LNCAP (cell line): ENCODE data around the gene HDAC11.

Experiments
- TF ChIP-seq, protein P1 (sequence below): fragments of 450-650 bp; IDR thresholded peaks from 2 replicates; pipeline ENCODE4 v1.5.1; 2017; ENCODE audit warnings: mild to moderate bottlenecking

The HDAC11 gene

DNA sequence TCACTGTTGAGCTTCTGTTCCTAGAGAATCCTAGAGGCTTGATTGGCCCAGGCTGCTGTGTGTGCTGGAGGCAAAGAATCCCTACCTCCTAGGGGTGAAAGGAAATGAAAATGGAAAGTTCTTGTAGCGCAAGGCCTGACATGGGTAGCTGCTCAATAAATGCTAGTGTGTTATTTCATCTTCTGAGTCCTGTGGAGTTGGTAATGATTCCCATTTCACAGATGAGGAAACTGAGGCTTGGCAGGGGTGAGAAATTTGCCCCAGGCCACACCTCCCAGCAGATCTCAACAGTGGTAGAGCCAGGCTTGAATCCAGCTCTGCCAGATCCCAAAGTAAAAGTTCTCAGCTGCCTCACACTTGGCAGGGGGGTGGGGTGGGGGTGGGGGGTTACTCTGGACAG is 26.1 kb downstream of the HDAC11 start:
- TF ChIP-seq, protein P1, sequence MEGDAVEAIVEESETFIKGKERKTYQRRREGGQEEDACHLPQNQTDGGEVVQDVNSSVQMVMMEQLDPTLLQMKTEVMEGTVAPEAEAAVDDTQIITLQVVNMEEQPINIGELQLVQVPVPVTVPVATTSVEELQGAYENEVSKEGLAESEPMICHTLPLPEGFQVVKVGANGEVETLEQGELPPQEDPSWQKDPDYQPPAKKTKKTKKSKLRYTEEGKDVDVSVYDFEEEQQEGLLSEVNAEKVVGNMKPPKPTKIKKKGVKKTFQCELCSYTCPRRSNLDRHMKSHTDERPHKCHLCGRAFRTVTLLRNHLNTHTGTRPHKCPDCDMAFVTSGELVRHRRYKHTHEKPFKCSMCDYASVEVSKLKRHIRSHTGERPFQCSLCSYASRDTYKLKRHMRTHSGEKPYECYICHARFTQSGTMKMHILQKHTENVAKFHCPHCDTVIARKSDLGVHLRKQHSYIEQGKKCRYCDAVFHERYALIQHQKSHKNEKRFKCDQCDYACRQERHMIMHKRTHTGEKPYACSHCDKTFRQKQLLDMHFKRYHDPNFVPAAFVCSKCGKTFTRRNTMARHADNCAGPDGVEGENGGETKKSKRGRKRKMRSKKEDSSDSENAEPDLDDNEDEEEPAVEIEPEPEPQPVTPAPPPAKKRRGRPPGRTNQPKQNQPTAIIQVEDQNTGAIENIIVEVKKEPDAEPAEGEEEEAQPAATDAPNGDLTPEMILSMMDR: no peak

DNA sequence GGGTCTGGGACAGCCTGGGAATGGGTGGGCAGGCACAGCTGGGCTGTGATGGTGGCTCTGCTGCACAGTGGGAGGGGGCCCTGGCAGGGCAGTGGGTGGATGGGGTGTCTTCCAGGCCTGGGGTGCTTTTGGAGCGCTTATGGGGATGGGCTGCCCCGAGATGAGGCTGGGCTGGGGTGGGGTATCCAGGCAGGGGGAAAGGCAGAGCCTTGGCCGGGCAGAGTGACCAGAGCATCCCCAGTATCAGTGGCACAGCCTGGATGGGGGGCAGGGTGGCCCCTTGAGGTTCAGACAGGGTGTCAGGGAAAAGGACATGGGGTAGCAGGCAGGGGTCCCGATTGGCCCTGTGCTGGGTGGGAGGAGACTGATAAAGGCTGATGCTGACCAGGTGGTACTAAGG is 26.6 kb downstream of the HDAC11 start:
- TF ChIP-seq, protein P1: no peak

DNA sequence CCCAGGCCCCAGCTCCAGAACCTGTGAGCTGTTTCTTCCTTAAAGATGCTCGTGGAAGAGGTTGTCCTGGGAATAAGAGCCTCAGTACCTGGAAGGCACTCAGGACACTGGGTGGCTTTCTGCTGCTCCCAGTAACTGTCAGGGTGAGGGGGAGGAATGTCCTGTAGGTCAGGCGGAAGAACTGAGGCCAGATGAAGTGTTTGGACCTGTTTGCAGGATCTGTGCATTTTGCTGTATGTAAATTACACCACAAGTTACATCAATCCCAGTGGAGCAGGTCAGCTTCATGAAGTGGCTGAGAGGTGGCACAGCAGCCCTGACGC is 27.1 kb downstream of the HDAC11 start:
- TF ChIP-seq, protein P1: no peak

DNA sequence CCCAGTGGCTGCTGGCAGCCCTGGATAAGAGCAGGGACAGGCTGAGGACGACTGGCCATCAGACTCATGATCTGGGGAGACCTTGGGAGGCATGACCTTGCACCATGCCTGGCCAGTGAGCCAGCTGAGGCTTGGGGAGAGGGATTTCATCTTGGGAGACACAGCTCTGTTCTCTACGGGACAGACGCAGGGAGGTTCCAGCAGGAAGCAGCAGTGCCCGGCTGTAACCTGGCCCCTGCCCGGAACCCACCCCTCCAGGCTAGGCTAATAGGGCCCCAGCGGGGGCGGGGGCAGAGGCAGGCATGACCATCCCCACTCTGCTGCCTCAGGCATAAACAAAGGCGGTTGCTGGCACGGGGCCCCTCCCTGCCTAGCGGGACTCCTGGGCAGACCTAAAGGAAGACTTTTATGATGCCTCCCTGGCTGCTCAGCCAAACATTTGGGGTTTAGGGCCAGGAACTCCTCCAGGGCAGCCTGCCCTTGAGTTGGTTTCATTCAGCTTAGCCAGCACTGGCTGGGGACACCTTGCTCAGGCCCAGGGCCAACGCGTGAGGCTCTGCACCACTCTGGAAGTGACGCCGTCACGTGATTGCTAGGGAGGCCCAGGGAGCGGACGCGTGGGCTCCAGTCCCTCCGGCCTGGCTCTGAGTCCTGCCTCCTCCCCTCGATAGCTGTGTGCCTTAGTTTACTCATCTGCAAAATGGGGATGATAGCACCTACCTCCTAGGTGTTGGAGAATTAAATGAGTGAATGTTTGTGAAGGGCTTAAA is 27.6 kb downstream of the HDAC11 start:
- TF ChIP-seq, protein P1: no peak

DNA sequence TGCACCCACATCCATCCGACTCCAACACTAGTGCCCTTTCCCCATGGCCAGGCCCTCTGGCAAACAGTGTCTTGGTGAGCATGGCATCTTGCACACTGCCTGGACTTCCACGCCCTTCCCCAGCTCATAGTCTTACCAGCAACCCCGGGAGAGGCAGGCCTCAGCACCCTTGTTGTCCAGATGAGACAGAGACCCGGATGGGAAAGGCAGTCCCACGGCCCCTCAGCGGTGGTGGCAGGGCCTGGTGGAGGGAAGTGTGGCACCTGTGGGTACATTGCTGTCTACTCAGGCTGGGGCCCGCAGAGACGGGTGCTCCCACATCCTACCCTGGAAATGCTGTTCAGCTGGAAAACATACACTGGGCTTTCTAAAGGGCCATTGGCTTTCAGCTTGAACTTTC is 28.4 kb downstream of the HDAC11 start:
- TF ChIP-seq, protein P1: no peak

DNA sequence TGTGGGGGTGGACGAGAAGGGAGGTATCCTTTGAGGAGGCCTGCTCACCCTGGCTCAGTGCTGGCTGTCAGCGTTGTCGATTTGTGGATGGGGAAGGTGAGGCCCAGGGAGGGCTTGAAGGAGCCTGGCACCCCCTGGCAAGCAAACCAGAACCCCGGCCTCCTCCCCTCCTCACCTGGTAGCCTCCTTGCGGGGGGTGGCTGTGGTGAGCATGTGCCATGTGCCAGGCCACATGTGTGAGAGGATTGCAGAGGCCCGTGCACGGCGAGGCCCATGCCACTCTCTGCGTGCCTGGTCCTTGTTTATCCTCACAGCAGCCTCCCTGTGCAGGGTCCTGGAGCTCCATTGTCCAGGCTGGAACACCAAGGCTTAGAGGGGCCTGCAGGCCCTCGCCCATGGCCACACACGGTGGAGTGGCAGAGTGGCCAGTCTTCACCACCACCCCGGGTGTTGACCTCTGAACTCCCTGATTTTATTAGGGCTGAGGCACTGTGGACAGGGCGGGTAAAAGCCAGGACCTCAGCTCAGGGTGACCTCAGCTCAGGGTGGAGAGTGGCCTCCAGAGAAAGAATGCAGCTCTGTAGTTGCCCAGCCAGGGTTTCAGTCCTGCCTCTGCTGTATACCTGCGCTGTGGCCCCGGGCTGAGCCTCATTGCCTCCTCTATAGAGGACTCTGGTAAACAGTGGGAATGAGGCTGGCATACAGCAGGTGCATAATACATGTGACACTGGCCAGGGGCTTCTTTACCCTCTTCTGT is 29.1 kb downstream of the HDAC11 start:
- TF ChIP-seq, protein P1: no peak

DNA sequence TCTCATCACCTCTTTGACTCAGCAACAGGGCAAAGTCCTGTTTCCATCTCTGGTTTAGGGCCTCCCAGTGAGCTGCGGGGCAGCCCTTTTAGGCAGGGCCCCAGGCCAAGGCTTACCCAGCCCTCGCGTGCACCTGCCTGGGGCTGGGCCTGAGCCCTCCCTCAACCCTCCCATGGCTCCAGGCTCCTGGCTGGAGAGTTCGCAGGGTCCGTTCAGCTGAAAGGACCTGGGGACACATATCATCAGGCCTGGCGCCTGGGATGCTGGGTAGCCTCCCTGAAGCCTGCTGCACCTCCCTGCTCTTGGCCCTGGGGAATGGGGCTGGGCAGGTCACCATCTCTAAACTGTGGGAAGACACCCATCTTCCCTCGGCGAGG is 29.7 kb downstream of the HDAC11 start:
- TF ChIP-seq, protein P1: no peak
